Measurements from ENCODE around the gene VAV2. TPM values are rescaled to one million over a fixed set of nuclear protein-coding genes. Genes with fewer than 3 reads are reported as not detected.
A peak's percentile ranks its signal among the peaks of the same experiment; 100 is the strongest.

VAV2 gene
- total RNA-seq, 1 donor from 2014 or later, result 47.0 TPM

DNA sequence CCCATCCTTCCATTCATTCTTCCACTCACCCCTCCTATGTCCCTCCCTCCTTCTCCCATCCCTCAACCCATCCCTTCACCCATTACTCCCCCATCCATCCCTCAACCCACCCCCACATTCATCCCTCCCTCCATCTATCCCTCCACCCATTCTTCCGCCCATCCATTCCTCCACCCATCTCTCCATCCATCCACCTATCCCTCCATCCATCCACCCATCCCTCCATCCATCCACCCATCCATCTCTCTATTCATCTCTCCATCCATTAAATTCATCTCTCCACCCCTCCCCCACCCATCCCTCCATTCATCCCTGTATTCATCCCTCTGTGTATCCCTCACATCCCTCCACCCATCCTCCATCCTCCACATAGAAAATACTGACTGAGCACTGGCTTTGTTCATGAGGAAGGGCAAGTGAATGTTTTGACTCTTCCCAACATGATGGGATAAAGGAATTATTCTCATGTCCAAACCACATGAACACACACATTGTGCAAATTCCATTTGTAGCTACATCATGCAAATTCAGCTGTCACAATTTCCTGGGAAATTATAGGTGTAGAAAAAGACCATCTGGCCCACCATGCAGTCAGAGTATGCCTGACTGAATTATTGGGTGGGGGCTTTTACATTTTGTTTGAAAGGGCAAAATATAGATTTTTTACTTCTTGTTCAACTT lies 6.9 kb upstream of the VAV2 start:
- H3K9me3 Mint-ChIP-seq, result peaks cover 6% of the 10 kb centered on the region

DNA sequence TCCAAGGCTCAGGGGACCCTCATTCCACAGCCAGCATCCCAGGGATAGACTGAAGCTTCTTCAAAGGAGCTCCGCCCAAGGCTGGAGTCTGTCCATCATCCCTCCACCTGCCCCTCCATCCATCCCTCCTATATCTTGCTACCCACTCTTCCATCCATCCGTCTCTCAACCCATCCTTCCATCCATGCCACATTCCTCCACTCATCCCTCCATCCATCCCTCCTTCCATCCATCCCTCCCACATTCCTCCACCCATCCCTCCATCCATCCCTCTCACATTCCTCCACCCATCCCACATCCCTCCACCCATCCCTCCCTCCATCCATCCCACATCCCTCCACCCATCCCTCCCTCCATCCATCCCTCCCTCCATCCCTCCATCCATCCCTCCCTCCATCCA lies 5.5 kb upstream of the VAV2 start:
- peaks cover 3% of the 10 kb centered on the region for H3K9me3 Mint-ChIP-seq
- TF ChIP-seq, protein P1, sequence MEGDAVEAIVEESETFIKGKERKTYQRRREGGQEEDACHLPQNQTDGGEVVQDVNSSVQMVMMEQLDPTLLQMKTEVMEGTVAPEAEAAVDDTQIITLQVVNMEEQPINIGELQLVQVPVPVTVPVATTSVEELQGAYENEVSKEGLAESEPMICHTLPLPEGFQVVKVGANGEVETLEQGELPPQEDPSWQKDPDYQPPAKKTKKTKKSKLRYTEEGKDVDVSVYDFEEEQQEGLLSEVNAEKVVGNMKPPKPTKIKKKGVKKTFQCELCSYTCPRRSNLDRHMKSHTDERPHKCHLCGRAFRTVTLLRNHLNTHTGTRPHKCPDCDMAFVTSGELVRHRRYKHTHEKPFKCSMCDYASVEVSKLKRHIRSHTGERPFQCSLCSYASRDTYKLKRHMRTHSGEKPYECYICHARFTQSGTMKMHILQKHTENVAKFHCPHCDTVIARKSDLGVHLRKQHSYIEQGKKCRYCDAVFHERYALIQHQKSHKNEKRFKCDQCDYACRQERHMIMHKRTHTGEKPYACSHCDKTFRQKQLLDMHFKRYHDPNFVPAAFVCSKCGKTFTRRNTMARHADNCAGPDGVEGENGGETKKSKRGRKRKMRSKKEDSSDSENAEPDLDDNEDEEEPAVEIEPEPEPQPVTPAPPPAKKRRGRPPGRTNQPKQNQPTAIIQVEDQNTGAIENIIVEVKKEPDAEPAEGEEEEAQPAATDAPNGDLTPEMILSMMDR (conservative IDR thresholded peaks at IDR 0.05), result no peak
- peaks cover 7% of the 10 kb centered on the region for H3K4me1 Mint-ChIP-seq
- H3K27ac Mint-ChIP-seq (ENCODE audit: unreplicated experiment), result no peak overlapping the region
- H3K36me3 Mint-ChIP-seq (ENCODE audit: low read depth), result no peaks in the 10 kb centered on the region
- H3K4me3 Mint-ChIP-seq, result no peak overlapping the region
- H3K27me3 Mint-ChIP-seq (ENCODE audit: low read depth), result peaks cover 4% of the 10 kb centered on the region
- no peak for DNase-seq (ENCODE audit: low read depth, low spot score)

More for the DNA sequence above, 6.9 kb upstream of the VAV2 start:
- peaks cover 6% of the 10 kb centered on the region for H3K4me1 Mint-ChIP-seq
- no peaks in the 10 kb centered on the region for H3K36me3 Mint-ChIP-seq (ENCODE audit: low read depth)
- no peak overlapping the region for H3K27ac Mint-ChIP-seq (ENCODE audit: unreplicated experiment)
- DNase-seq (ENCODE audit: low read depth, low spot score), result no peak
- no peak overlapping the region for H3K4me3 Mint-ChIP-seq
- TF ChIP-seq, protein P1 (conservative IDR thresholded peaks at IDR 0.05), result no peak
- peaks cover 4% of the 10 kb centered on the region for H3K27me3 Mint-ChIP-seq (ENCODE audit: low read depth)

DNA sequence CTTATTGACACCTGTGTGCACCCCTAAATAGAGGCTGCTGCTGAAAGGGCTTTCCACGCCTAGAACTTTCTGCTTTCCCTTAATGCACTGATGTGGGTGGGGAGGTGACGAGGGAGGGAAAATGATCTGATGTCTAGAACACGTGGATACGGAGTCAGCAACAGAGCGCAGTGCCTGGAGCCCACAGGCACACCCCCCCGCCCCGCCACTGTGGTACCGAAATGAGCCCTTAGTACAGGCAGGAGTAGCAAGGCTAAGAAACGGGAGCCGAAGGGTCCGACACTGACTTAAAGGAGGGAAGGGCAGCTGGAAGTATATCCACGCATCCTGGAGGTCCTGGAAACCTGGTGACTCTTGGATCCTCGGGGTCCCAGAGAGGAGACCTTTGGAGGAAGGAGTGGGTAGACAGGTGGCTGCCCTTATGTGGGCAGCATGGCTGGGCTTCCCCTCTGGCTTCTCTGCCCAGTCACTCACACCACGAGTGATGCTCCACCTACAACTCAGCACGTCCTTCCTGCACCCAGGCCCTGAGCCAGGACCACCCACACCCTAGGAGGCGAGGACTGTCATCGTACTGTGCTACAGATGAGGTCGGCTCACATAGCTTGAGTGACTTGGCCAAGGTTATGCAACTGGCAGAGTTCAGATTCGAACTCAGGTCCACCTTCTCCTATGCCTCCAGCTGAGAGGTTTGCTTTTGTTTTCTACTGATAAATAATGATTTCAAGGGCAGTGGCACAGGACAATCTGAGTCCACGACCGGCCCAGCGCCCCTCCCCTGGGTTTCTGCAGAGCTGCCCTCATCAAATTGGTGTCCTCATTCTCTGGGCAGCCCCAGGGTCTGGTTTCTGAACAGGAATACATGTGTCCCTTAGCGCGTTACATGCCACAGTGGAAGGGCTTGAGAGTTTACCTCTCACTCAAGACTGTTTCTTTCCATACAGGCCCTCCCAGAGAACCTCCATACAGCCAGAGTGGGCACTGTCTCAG lies 4.7 kb upstream of the VAV2 start:
- H3K27me3 Mint-ChIP-seq (ENCODE audit: low read depth), result peaks cover 4% of the 10 kb centered on the region
- no peaks in the 10 kb centered on the region for H3K9me3 Mint-ChIP-seq
- no peaks in the 10 kb centered on the region for H3K36me3 Mint-ChIP-seq (ENCODE audit: low read depth)
- H3K4me3 Mint-ChIP-seq, result no peak overlapping the region
- TF ChIP-seq, protein P1 (conservative IDR thresholded peaks at IDR 0.05), result no peak
- H3K27ac Mint-ChIP-seq (ENCODE audit: unreplicated experiment), result peak overlapping the region; percentile 57
- DNase-seq (ENCODE audit: low read depth, low spot score), result no peak
- H3K4me1 Mint-ChIP-seq, result peaks cover 7% of the 10 kb centered on the region

DNA sequence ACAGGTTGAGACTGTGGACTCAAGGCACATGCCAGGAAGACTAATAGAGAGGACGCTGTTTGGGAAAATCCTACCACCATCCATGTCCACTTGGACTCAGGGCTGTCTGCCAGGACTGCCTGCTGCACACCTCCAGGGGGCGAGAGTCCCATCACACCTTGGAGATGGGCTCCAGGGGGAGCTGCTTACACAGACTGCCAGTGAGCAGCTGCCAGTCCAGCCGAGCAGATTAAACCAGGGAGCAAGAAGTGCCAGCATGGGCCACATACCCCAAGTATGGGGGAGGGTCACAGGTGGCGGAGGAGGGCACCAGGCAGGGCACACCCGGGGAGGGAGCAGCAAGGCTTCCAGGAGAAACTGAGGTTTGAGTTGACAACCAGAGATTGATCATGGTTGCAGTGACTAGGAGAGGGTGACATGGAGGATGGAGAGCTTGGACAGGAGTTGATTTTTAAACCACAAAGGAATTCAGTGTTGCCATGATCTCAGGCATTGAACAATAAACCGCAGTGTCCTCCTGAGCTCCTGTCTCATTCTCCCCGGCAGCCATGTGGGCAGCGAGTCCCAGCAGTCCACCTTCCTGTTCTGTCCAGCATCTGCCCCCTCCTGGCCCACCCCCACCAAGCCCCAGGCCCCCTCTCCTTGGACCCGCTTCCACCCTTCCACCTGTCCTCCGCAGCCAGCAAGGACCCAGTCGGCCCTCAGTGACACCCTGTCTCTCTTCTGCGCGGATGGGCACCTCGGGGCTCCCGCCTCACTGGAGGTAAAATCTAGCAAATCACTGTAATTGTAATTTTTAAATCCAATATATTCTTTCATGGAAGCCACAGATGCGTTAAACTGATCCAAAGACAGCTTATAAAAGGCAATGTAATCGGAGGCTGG lies 3.1 kb upstream of the VAV2 start:
- Mint-ChIP-seq H3K27ac (ENCODE audit: unreplicated experiment) (no peak overlapping the region), H3K36me3 (ENCODE audit: low read depth) (no peaks in the 10 kb centered on the region), H3K9me3 (no peaks in the 10 kb centered on the region), H3K4me1 (peaks cover 15% of the 10 kb centered on the region), H3K27me3 (ENCODE audit: low read depth) (peaks cover 3% of the 10 kb centered on the region), H3K4me3 (peak overlapping the region; percentile 84)
- DNase-seq (ENCODE audit: low read depth, low spot score), result no peak
- TF ChIP-seq, protein P1 (conservative IDR thresholded peaks at IDR 0.05), result no peak
